PFSK-1 (cell line): ENCODE measurements around the gene ARNT2.

ENCODE experiments used
- POLR2AphosphoS5 ChIP-seq: IDR thresholded peaks from 2 replicates; pipeline ENCODE4 v1.6.1; 2012; ENCODE audit warnings: low read depth, mild to moderate bottlenecking, control low read depth, low read length, moderate library complexity
- SIN3A ChIP-seq: IDR thresholded peaks from 2 replicates; pipeline ENCODE4 v1.6.1; 2012; ENCODE audit warnings: mild to moderate bottlenecking, low read length, moderate library complexity, borderline replicate concordance; ENCODE audit not compliant: insufficient read depth
- TF ChIP-seq, protein P1 (sequence below), 2 experiments: IDR thresholded peaks; 2 replicates each; pipeline versions ENCODE4 v1.6.1 to v1.8.0; 2011 to 2012; ENCODE audit warnings: low read depth in 2 of 2, low read length in 2 of 2, control low read depth in 1 of 2, inconsistent platforms in 1 of 2, mild to moderate bottlenecking in 1 of 2, moderate library complexity in 1 of 2; ENCODE audit not compliant: insufficient read depth in 1 of 2

- TF ChIP-seq POLR2AphosphoS5, result no peak
- no peak for TF ChIP-seq SIN3A
- TF ChIP-seq, protein P1, sequence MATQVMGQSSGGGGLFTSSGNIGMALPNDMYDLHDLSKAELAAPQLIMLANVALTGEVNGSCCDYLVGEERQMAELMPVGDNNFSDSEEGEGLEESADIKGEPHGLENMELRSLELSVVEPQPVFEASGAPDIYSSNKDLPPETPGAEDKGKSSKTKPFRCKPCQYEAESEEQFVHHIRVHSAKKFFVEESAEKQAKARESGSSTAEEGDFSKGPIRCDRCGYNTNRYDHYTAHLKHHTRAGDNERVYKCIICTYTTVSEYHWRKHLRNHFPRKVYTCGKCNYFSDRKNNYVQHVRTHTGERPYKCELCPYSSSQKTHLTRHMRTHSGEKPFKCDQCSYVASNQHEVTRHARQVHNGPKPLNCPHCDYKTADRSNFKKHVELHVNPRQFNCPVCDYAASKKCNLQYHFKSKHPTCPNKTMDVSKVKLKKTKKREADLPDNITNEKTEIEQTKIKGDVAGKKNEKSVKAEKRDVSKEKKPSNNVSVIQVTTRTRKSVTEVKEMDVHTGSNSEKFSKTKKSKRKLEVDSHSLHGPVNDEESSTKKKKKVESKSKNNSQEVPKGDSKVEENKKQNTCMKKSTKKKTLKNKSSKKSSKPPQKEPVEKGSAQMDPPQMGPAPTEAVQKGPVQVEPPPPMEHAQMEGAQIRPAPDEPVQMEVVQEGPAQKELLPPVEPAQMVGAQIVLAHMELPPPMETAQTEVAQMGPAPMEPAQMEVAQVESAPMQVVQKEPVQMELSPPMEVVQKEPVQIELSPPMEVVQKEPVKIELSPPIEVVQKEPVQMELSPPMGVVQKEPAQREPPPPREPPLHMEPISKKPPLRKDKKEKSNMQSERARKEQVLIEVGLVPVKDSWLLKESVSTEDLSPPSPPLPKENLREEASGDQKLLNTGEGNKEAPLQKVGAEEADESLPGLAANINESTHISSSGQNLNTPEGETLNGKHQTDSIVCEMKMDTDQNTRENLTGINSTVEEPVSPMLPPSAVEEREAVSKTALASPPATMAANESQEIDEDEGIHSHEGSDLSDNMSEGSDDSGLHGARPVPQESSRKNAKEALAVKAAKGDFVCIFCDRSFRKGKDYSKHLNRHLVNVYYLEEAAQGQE (IDR thresholded peaks at IDR 0.05; ENCODE audit: insufficient read depth in 1 of 2, low read depth in 2 of 2, low read length in 2 of 2), result no peak
Observed at GRCh38 chr15:80504931-80505330, 100.7 kb downstream of the ARNT2 start.
